ENCODE data around the gene ATRIP.

ATRIP gene

DNA sequence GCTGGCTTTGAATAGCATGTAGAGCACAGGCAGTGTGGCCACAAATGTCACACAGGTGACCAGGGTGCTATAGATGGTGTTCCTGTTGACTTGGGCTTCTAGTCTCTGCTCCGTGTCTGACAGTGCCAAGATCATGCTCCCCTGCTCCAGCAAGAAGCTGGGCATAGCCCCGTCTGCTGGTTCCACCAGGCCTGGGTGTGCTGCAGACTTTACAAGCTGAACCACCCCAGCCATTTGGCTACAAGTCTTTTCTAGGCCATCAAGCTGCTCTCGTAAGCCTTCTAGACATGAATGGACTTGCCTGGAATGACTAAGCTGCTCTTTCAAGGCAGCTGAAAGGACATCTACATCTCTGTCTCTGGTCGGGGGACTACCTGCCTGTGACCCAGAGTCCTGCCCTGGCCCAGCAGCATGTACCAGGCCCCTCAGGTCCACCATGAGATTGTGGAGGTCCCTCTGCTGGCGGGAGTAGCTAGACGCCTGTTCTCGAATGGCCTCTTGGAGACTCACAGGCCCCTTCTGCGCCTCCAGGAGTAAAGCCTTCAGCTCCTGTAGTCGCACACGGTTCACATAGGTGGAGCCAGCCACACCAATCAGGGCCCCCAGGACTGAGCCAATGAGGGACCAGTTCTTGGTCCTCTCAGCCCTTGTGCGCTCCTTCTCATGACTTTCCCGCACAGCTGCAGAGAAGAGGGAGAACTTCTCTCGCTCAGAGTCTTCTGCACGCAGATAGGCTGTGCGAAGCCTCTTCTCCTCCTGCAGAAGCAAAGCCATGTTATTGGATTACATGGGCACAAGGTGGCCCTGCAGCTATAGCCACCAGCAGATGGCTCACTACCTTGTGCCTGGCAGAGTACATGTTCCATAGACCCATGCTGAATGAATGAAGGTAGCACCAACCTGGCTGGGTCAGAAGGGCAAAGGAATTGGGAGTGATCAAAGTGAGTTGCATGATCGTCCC lies 13.8 kb upstream of the ATRIP start:
- Histone ChIP-seq H2AFZ (ENCODE audit: low read length) (no peak overlapping the region), H3F3A (ENCODE audit: insufficient read depth, low read length) (no peaks in the 10 kb centered on the region), H3K9ac (ENCODE audit: low read length) (no peak overlapping the region), H3K27ac (ENCODE audit: low read depth, low read length, poor library complexity, severe bottlenecking) (no peak overlapping the region), H3K79me2 (ENCODE audit: insufficient read depth, low read length) (no peaks in the 10 kb centered on the region), H3K4me2 (ENCODE audit: low read length) (no peak overlapping the region), H3K36me3 (ENCODE audit: insufficient read depth, low read length) (peaks cover 45% of the 10 kb centered on the region), H3K9me3 (ENCODE audit: low read length) (no peaks in the 10 kb centered on the region), H3K4me1 (ENCODE audit: insufficient read depth, low read length, severe bottlenecking) (peaks cover 31% of the 10 kb centered on the region), H4K20me1 (ENCODE audit: insufficient read depth, low read length) (no peaks in the 10 kb centered on the region), H3K27me3 (ENCODE audit: insufficient read depth, low read length) (no peaks in the 10 kb centered on the region), H3K4me3 (ENCODE audit: low read depth, low read length, poor library complexity, severe bottlenecking) (no peak overlapping the region), H3K9me2 (ENCODE audit: low read depth, low read length) (no peaks in the 10 kb centered on the region)
- TF ChIP-seq EZH2 (IDR thresholded peaks at IDR 0.05; ENCODE audit: borderline replicate concordance, low read length): no peak
- TF ChIP-seq, protein P1, sequence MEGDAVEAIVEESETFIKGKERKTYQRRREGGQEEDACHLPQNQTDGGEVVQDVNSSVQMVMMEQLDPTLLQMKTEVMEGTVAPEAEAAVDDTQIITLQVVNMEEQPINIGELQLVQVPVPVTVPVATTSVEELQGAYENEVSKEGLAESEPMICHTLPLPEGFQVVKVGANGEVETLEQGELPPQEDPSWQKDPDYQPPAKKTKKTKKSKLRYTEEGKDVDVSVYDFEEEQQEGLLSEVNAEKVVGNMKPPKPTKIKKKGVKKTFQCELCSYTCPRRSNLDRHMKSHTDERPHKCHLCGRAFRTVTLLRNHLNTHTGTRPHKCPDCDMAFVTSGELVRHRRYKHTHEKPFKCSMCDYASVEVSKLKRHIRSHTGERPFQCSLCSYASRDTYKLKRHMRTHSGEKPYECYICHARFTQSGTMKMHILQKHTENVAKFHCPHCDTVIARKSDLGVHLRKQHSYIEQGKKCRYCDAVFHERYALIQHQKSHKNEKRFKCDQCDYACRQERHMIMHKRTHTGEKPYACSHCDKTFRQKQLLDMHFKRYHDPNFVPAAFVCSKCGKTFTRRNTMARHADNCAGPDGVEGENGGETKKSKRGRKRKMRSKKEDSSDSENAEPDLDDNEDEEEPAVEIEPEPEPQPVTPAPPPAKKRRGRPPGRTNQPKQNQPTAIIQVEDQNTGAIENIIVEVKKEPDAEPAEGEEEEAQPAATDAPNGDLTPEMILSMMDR (IDR thresholded peaks at IDR 0.05; ENCODE audit: low read length): peak; percentile 35; the same call in 1 of the 2 replicates

DNA sequence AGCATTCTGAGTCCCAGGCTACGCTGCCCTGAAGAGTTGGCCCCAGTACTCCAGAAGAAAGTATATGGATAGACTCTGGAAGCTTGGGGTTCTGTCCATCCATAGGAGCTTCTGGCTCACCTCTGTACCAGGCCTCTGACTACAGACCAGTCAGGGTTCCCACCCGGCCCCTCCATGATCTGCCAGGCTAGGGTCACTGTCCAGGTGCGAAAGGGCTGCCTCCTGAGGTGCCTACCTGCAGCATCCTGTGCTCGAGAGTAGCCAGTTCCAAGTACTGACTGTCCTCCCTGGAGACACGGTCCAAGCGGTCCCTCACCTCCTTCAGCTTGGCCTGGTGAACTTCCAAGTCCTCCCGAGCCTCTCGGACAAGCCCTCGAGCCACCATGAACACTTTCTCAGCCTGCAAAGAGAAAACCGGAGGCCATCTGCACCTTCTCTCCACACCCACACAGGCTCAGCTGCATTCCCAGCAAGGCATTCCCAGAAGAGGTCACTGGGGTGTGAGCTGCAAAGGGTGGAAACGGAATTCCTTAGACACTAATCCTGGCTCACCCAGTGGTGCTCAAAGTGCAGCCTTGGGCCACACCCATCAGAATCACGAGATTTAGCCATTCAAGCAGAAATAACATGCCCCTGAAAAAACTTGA lies 12.9 kb upstream of the ATRIP start:
- TF ChIP-seq, protein P1 (IDR thresholded peaks at IDR 0.05; ENCODE audit: low read length): no peak
- TF ChIP-seq EZH2 (IDR thresholded peaks at IDR 0.05; ENCODE audit: borderline replicate concordance, low read length): no peak
- Histone ChIP-seq H4K20me1 (ENCODE audit: insufficient read depth, low read length) (no peaks in the 10 kb centered on the region), H3K4me3 (ENCODE audit: low read depth, low read length, poor library complexity, severe bottlenecking) (no peak overlapping the region), H3K9me3 (ENCODE audit: low read length) (no peaks in the 10 kb centered on the region), H3F3A (ENCODE audit: insufficient read depth, low read length) (no peaks in the 10 kb centered on the region), H3K9me2 (ENCODE audit: low read depth, low read length) (no peaks in the 10 kb centered on the region), H2AFZ (ENCODE audit: low read length) (no peak overlapping the region), H3K79me2 (ENCODE audit: insufficient read depth, low read length) (no peaks in the 10 kb centered on the region), H3K27ac (ENCODE audit: low read depth, low read length, poor library complexity, severe bottlenecking) (no peak overlapping the region), H3K9ac (ENCODE audit: low read length) (no peak overlapping the region), H3K4me1 (ENCODE audit: insufficient read depth, low read length, severe bottlenecking) (peaks cover 40% of the 10 kb centered on the region), H3K36me3 (ENCODE audit: insufficient read depth, low read length) (peaks cover 45% of the 10 kb centered on the region), H3K4me2 (ENCODE audit: low read length) (no peak overlapping the region), H3K27me3 (ENCODE audit: insufficient read depth, low read length) (no peaks in the 10 kb centered on the region)

DNA sequence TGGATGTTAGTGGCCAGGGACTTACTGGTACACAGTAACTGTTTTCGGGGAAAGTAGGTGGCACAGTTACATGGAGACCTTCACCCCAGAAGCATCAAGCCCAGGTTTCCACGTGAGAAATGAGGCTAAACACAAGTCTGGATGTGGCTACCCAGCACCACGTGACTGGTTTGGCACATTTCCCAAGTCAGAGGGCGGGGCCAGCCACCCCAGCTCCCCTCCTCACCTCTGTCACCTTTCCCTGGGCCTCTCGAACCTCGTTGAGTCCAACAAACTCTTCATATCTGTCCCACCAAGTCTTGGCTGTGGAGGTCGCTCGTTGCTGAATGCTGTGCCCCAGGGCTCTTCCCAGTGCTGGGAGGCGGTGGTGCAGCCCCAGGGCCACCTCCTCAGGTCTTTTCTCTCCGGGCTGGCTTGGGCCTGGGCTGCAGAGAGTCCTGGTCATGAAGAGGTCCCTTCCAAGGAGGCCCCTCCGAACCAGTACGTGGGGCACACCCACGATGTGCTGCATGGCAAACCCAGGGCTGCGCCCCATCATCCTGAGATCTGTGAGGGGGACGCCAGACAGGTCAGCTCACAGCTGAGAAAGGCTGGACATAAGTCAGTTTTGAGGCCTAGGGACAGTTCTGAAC lies 11.8 kb upstream of the ATRIP start:
- peaks cover 43% of the 10 kb centered on the region for H3K4me1 ChIP-seq (ENCODE audit: insufficient read depth, low read length, severe bottlenecking)
- no peak overlapping the region for H3K4me3 ChIP-seq (ENCODE audit: low read depth, low read length, poor library complexity, severe bottlenecking)
- H3K4me2 ChIP-seq (ENCODE audit: low read length): no peak overlapping the region
- H3K9me2 ChIP-seq (ENCODE audit: low read depth, low read length): no peaks in the 10 kb centered on the region
- H4K20me1 ChIP-seq (ENCODE audit: insufficient read depth, low read length): no peaks in the 10 kb centered on the region
- H3K27ac ChIP-seq (ENCODE audit: low read depth, low read length, poor library complexity, severe bottlenecking): no peak overlapping the region
- TF ChIP-seq, protein P1 (IDR thresholded peaks at IDR 0.05; ENCODE audit: low read length): no peak
- TF ChIP-seq EZH2 (IDR thresholded peaks at IDR 0.05; ENCODE audit: borderline replicate concordance, low read length): no peak
- H3K9ac ChIP-seq (ENCODE audit: low read length): no peak overlapping the region
- peaks cover 45% of the 10 kb centered on the region for H3K36me3 ChIP-seq (ENCODE audit: insufficient read depth, low read length)
- no peaks in the 10 kb centered on the region for H3K9me3 ChIP-seq (ENCODE audit: low read length)
- no peaks in the 10 kb centered on the region for H3K27me3 ChIP-seq (ENCODE audit: insufficient read depth, low read length)
- H2AFZ ChIP-seq (ENCODE audit: low read length): no peak overlapping the region
- no peaks in the 10 kb centered on the region for H3K79me2 ChIP-seq (ENCODE audit: insufficient read depth, low read length)
- no peaks in the 10 kb centered on the region for H3F3A ChIP-seq (ENCODE audit: insufficient read depth, low read length)

All from OCI-LY1 (cell line).